ENCODE results near the gene CCDC80.

The CCDC80 gene

GRCh38 chr3:112688819-112689218 lies 47.9 kb upstream of the CCDC80 start:
- Histone ChIP-seq H2AFZ (ENCODE audit: low read length) (no peak overlapping the region), H3K9me3 (ENCODE audit: low read length) (no peaks in the 10 kb centered on the region), H3K4me1 (ENCODE audit: insufficient read depth, low read length, severe bottlenecking) (no peaks in the 10 kb centered on the region), H3K4me2 (ENCODE audit: low read length) (no peak overlapping the region), H3K79me2 (ENCODE audit: insufficient read depth, low read length) (no peaks in the 10 kb centered on the region), H3K36me3 (ENCODE audit: insufficient read depth, low read length) (no peaks in the 10 kb centered on the region), H3F3A (ENCODE audit: insufficient read depth, low read length) (no peaks in the 10 kb centered on the region), H4K20me1 (ENCODE audit: insufficient read depth, low read length) (no peaks in the 10 kb centered on the region), H3K4me3 (ENCODE audit: low read depth, low read length, poor library complexity, severe bottlenecking) (no peak overlapping the region), H3K27ac (ENCODE audit: low read depth, low read length, poor library complexity, severe bottlenecking) (no peak overlapping the region), H3K9ac (ENCODE audit: low read length) (no peak overlapping the region), H3K27me3 (ENCODE audit: insufficient read depth, low read length) (no peaks in the 10 kb centered on the region), H3K9me2 (ENCODE audit: low read depth, low read length) (no peaks in the 10 kb centered on the region)
- TF ChIP-seq CTCF (IDR thresholded peaks at IDR 0.05; ENCODE audit: low read length) (no peak), EZH2 (IDR thresholded peaks at IDR 0.05; ENCODE audit: borderline replicate concordance, low read length) (no peak)

GRCh38 chr3:112688085-112688769 lies 47.3 kb upstream of the CCDC80 start:
- H3K9ac ChIP-seq (ENCODE audit: low read length) = no peak overlapping the region
- H3K4me1 ChIP-seq (ENCODE audit: insufficient read depth, low read length, severe bottlenecking) = no peaks in the 10 kb centered on the region
- no peak overlapping the region for H3K4me2 ChIP-seq (ENCODE audit: low read length)
- H3K79me2 ChIP-seq (ENCODE audit: insufficient read depth, low read length) = no peaks in the 10 kb centered on the region
- H3K9me3 ChIP-seq (ENCODE audit: low read length) = no peaks in the 10 kb centered on the region
- TF ChIP-seq CTCF (IDR thresholded peaks at IDR 0.05; ENCODE audit: low read length) (no peak), EZH2 (IDR thresholded peaks at IDR 0.05; ENCODE audit: borderline replicate concordance, low read length) (no peak)
- H3K36me3 ChIP-seq (ENCODE audit: insufficient read depth, low read length) = no peaks in the 10 kb centered on the region
- H3F3A ChIP-seq (ENCODE audit: insufficient read depth, low read length) = no peaks in the 10 kb centered on the region
- no peaks in the 10 kb centered on the region for H3K27me3 ChIP-seq (ENCODE audit: insufficient read depth, low read length)
- no peaks in the 10 kb centered on the region for H4K20me1 ChIP-seq (ENCODE audit: insufficient read depth, low read length)
- no peak overlapping the region for H2AFZ ChIP-seq (ENCODE audit: low read length)
- no peaks in the 10 kb centered on the region for H3K9me2 ChIP-seq (ENCODE audit: low read depth, low read length)
- no peak overlapping the region for H3K27ac ChIP-seq (ENCODE audit: low read depth, low read length, poor library complexity, severe bottlenecking)
- H3K4me3 ChIP-seq (ENCODE audit: low read depth, low read length, poor library complexity, severe bottlenecking) = no peak overlapping the region

GRCh38 chr3:112687616-112688015 lies 46.7 kb upstream of the CCDC80 start:
- Histone ChIP-seq H3K4me3 (ENCODE audit: low read depth, low read length, poor library complexity, severe bottlenecking) (no peak overlapping the region), H2AFZ (ENCODE audit: low read length) (no peak overlapping the region), H3F3A (ENCODE audit: insufficient read depth, low read length) (no peaks in the 10 kb centered on the region), H4K20me1 (ENCODE audit: insufficient read depth, low read length) (no peaks in the 10 kb centered on the region), H3K4me2 (ENCODE audit: low read length) (no peak overlapping the region), H3K79me2 (ENCODE audit: insufficient read depth, low read length) (no peaks in the 10 kb centered on the region), H3K27me3 (ENCODE audit: insufficient read depth, low read length) (no peaks in the 10 kb centered on the region), H3K4me1 (ENCODE audit: insufficient read depth, low read length, severe bottlenecking) (no peaks in the 10 kb centered on the region), H3K9me3 (ENCODE audit: low read length) (no peaks in the 10 kb centered on the region), H3K36me3 (ENCODE audit: insufficient read depth, low read length) (no peaks in the 10 kb centered on the region), H3K9ac (ENCODE audit: low read length) (no peak overlapping the region), H3K9me2 (ENCODE audit: low read depth, low read length) (no peaks in the 10 kb centered on the region), H3K27ac (ENCODE audit: low read depth, low read length, poor library complexity, severe bottlenecking) (no peak overlapping the region)
- no peak for TF ChIP-seq CTCF (IDR thresholded peaks at IDR 0.05; ENCODE audit: low read length)
- no peak for TF ChIP-seq EZH2 (IDR thresholded peaks at IDR 0.05; ENCODE audit: borderline replicate concordance, low read length)

Data from OCI-LY1 (cell line).